HG03064 (cell line): Measurements from ENCODE around the gene IQCK.
"Not testable (repeated sequence)": the region's sequence is repeated elsewhere in the genome, so short reads cannot be mapped to it uniquely, and the experiment has no call there.

Source experiments
- ATAC-seq: cut with Tn5 transposase; IDR thresholded peaks from one replicate; pipeline ENCODE4 v1.9.1; 2021; ENCODE audit warnings: low read depth; ENCODE audit not compliant: unreplicated experiment

The IQCK gene

DNA sequence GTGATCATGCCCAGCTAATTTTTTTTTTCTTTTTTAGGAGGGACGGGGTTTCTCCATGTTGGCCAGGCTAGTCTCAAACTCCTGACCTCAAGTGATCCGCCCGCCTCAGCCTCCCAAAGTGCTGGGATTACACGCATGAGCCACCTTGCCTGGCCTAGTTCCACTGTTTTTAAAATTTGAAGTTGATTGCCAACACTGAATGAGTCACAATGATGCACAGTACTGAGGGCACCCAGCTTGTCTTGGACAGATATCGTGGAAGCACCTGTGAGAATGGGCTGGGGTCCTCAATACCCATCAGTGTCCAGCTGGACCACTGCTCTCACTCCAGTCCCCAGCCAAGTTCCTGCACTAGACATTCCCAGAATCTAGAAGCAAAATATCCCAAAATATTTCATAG is 2.5 kb upstream of the IQCK start:
- no peak for ATAC-seq

- no peak for ATAC-seq
Observed at GRCh38 chr16:19716183-19716582, 1.9 kb upstream of the IQCK start.

DNA sequence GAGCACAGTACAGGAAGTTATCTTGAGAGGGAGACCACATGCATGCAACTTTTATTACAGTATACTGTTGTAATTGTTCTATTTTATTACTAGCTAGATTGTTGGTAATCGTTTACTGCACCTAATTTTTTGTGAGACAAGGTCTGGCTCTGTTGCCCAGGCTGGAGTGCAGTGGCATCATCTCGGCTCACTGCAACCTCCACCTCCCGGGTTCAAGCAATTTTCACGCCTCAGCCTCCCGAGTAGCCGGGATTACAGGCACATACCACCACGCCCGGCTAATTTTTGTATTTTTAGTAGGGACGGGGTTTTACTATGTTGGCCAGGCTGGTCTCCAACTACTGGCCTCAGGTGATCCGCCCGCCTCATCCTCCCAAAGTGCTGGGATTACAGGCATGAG is 1.3 kb upstream of the IQCK start:
- ATAC-seq = not testable (repeated sequence)

DNA sequence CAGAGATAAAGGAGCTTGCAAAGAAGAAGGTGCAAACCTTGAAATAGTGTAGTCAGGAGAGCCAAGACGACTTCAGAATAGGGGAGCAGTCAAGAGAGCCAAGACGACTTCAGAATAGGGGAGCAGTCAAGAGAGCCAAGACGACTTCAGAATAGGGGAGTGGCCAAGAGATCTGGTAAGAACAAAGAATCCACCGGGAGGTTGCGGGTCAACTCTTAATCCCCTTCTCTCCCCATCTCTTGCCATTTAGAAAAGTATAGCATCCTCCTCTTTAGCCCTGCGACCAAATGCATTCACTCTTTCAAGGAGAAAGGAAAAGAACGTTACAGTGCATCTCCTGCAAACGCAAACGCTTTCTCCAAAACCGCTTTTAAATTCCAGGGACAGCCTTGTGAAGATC is 757 bp upstream of the IQCK start:
- ATAC-seq = no peak

DNA sequence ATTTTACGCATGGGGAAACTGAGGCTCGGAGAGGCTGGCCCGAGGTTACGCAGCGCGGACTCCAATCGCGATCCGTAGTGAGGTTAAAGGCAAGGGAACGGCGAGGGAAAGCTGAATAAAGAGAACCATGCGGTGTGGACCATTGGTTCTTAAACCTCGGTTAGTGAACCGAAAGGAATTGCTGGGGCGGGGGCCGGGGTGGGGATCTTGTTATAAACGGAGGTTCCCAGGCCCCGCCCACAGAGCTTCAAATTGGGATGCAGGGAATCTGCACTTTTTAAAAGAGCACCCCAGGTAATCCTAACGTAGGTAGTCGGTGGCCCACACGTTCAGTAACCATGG is 524 bp downstream of the IQCK start:
- no peak for ATAC-seq

- no peak for ATAC-seq
Observed at GRCh38 chr16:19722269-19722952, 4.3 kb downstream of the IQCK start.

GRCh38 chr16:19722981-19723380 is 4.9 kb downstream of the IQCK start:
- no peak for ATAC-seq

- ATAC-seq = no peak
Observed at GRCh38 chr16:19728636-19728965, 10.5 kb downstream of the IQCK start.

GRCh38 chr16:19733551-19733950 is 15.5 kb downstream of the IQCK start:
- no peak for ATAC-seq

GRCh38 chr16:19735074-19735867 is 17.2 kb downstream of the IQCK start:
- no peak for ATAC-seq

GRCh38 chr16:19737306-19738038 is 19.4 kb downstream of the IQCK start:
- no peak for ATAC-seq

DNA sequence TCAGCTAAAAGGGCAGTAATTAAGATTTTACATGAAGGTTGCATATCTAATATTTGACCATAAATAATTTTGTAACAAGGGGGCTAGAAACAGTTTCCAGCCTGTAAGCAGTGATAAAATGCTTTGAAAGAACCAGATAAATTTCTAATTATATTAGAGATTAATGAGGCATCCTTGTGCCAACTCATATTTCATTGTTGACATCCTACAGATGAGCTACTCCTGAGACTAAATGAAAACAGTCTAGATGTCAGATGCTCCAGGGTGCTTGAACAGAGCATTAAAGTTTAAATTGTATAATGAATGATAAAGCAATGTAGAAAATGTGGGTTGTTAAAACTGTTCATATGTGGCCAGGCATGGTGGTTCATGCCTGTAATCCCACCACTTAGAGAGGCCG is 23.3 kb downstream of the IQCK start:
- ATAC-seq = no peak

DNA sequence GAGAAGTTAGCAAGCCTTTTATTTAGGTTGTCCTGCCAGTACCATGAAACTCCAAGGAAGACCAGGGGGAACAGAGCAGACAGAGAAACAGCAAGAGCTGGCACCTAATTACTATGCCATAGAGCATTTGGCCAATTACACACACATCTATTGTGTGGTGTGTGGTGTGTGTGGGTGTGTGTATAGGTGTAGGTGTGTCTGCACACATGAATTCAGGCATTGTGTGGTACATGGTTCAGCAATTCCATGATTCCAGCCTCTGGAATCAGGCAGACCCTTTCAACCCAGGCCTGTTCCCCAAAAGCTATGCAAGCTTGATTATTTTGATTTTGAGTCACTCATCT is 25.7 kb downstream of the IQCK start:
- no peak for ATAC-seq

DNA sequence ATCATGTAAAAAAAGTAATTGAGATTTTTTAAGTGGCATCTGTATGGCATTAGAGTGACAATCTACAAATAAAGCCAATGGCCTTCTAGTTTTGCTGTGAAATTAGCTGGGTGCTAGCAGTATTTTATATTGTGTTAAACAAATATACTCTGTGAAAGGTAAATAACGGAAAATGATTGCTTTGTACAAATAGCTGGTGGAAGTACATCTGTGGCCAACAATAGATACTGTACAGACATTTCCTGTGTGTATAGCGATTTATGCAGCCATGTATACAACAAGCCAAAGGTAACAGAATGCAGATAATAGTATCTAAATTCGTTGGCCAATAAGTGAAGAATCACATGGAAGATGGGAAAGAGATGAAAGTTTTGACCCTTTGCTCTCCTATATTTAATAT is 26.6 kb downstream of the IQCK start:
- no peak for ATAC-seq

- ATAC-seq = no peak
Observed at GRCh38 chr16:19745286-19746010, 27.4 kb downstream of the IQCK start.

- no peak for ATAC-seq
Observed at GRCh38 chr16:19746561-19746960, 28.5 kb downstream of the IQCK start.

GRCh38 chr16:19748389-19749168 is 30.5 kb downstream of the IQCK start:
- ATAC-seq = no peak

- no peak for ATAC-seq
Observed at GRCh38 chr16:19749571-19750080, 31.6 kb downstream of the IQCK start.

DNA sequence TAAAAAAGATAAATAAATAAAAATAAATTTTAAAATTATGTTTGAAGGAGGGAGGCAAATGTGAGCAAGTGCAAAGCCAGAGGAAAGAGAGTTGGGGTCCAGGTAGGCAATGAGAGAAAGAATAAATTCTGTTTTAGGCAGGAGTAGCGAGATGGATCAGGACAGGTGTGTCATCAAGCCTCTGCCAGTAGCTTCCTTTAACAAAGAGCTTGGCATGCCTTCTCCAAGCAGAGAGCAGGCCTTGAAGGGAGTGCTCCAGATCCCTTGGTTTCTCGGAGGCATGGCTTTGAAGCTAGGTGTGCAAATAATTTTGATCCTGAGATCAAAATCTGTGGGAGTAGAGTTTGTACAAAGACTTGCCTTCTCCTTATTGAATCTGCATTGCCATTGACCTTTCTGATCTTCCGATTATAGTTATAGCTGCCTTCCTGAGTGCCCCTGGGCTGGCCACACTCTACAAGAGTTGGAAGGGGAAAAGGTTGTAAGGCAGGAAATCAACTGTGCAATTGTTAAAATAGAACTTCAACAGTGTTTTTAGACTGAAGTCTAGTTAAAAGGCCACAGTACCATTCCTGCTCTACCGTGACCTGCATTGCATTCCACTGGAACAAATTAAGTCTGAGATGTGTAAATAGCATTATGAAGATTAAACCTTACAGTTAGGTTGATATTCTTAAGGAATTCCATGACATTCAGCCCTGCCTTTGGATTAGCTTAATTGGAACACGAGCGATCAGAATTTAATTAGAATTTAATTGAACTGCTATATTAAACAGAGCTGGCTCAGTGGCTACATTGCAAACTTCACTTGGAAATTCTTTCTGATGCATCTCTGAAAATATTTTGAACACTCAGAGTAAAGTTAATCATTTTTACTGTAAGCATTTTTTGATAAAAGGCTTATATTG is 33.7 kb downstream of the IQCK start:
- no peak for ATAC-seq
